HepG2 (cell line): ENCODE measurements around the gene CBX5. TPM values are rescaled to one million over a fixed set of nuclear protein-coding genes. Genes with fewer than 3 reads are reported as not detected.

Experiments used
- GFI1 ChIP-seq: sonication (generic); formaldehyde crosslinking; IDR thresholded peaks from 2 replicates; pipeline ENCODE4 v1.5.0; 2020; ENCODE audit warnings: missing genetic modification reagents, mild to moderate bottlenecking, borderline replicate concordance
- HBP1 ChIP-seq: IDR thresholded peaks from 2 replicates; pipeline ENCODE4 v1.6.1; 2016; ENCODE audit warnings: low read depth, control low read depth
- HNF1B ChIP-seq: sonication (generic); formaldehyde crosslinking; IDR thresholded peaks from 2 replicates; pipeline ENCODE4 v1.5.1; 2020; ENCODE audit warnings: mild to moderate bottlenecking, moderate library complexity, missing genetic modification reagents
- JARID2 ChIP-seq: sonication (generic); formaldehyde crosslinking; IDR thresholded peaks from 2 replicates; pipeline ENCODE4 v1.8.1; 2023; ENCODE audit warnings: missing genetic modification reagents, inconsistent platforms; ENCODE audit not compliant: insufficient replicate concordance
- MAFF ChIP-seq: IDR thresholded peaks from 2 replicates; pipeline ENCODE4 v1.6.1; 2011; ENCODE audit warnings: low read depth, low read length, improper control_type of control experiment
- MAZ ChIP-seq, 2 experiments: sonication (generic) in 1 of 2; formaldehyde crosslinking in 1 of 2; IDR thresholded peaks; 2 replicates each; pipeline versions ENCODE4 v1.5.0 to v1.6.1; 2012 to 2020; ENCODE audit warnings: low read depth in 2 of 2, mild to moderate bottlenecking in 2 of 2, borderline replicate concordance in 1 of 2, improper control_type of control experiment in 1 of 2, low read length in 1 of 2, missing genetic modification reagents in 1 of 2, moderate library complexity in 1 of 2
- NFIB ChIP-seq: sonication (generic); formaldehyde crosslinking; IDR thresholded peaks from 2 replicates; pipeline ENCODE4 v1.9.0; 2021; ENCODE audit warnings: missing genetic modification reagents, mild to moderate bottlenecking, borderline replicate concordance
- NFIC ChIP-seq: IDR thresholded peaks from 2 replicates; pipeline ENCODE4 v1.6.1; 2012; ENCODE audit warnings: mild to moderate bottlenecking, low read length, inconsistent platforms
- PAWR ChIP-seq: sonication (generic); formaldehyde crosslinking; IDR thresholded peaks from 2 replicates; pipeline ENCODE4 v1.4.0; 2020; ENCODE audit warnings: missing genetic modification reagents, mild to moderate bottlenecking, borderline replicate concordance
- RORA ChIP-seq: sonication (generic); formaldehyde crosslinking; IDR thresholded peaks from 2 replicates; pipeline ENCODE4 v1.5.0; 2020; ENCODE audit warnings: mild to moderate bottlenecking, missing genetic modification reagents, moderate library complexity
- SOX6 ChIP-seq, 2 experiments: fragments of 450-650 bp in 1 of 2; sonication (generic) in 1 of 2; formaldehyde crosslinking in 1 of 2; IDR thresholded peaks; 2 replicates each; pipeline versions ENCODE4 v1.4.0 to v1.6.1; 2017 to 2020; ENCODE audit warnings: antibody characterized with exemption in 1 of 2, mild to moderate bottlenecking in 1 of 2, missing genetic modification reagents in 1 of 2
- STAG1 ChIP-seq: sonication (generic); formaldehyde crosslinking; IDR thresholded peaks from 2 replicates; pipeline ENCODE4 v1.4.0; 2020; ENCODE audit warnings: missing genetic modification reagents
- ZFAT ChIP-seq: sonication (generic); formaldehyde crosslinking; conservative IDR thresholded peaks from 2 replicates; pipeline ENCODE4 v1.8.1; 2023; ENCODE audit warnings: missing genetic modification reagents, inconsistent platforms
- ZFP37 ChIP-seq: sonication (generic); formaldehyde crosslinking; IDR thresholded peaks from 2 replicates; pipeline ENCODE4 v1.4.0; 2020; ENCODE audit warnings: missing genetic modification reagents, borderline replicate concordance
- ZNF180 ChIP-seq: sonication (generic); formaldehyde crosslinking; IDR thresholded peaks from 2 replicates; pipeline ENCODE4 v1.4.0; 2020; ENCODE audit warnings: low read depth, missing genetic modification reagents, borderline replicate concordance
- ZNF276 ChIP-seq: sonication (generic); formaldehyde crosslinking; IDR thresholded peaks from 2 replicates; pipeline ENCODE4 v1.4.0; 2020; ENCODE audit warnings: mild to moderate bottlenecking, low read depth, missing genetic modification reagents
- ZNF282 ChIP-seq: fragments of 450-650 bp; IDR thresholded peaks from 2 replicates; pipeline ENCODE4 v1.6.1; 2018; ENCODE audit not compliant: partially characterized antibody
- ZNF563 ChIP-seq: sonication (generic); formaldehyde crosslinking; IDR thresholded peaks from 2 replicates; pipeline ENCODE4 v1.8.0; 2022; ENCODE audit warnings: mild to moderate bottlenecking, moderate library complexity, missing genetic modification reagents
- ZNF691 ChIP-seq: sonication (generic); formaldehyde crosslinking; IDR thresholded peaks from 2 replicates; pipeline ENCODE4 v1.4.0; 2020; ENCODE audit warnings: missing genetic modification reagents, low read depth, mild to moderate bottlenecking, borderline replicate concordance
- ZNF747 ChIP-seq: sonication (generic); formaldehyde crosslinking; IDR thresholded peaks from 2 replicates; pipeline ENCODE4 v1.8.1; 2023; ENCODE audit warnings: missing genetic modification reagents, mild to moderate bottlenecking, borderline replicate concordance
- ZNF850 ChIP-seq: sonication (generic); formaldehyde crosslinking; conservative IDR thresholded peaks from 2 replicates; pipeline ENCODE4 v1.9.0; 2021; ENCODE audit warnings: mild to moderate bottlenecking, missing genetic modification reagents
- polyA plus RNA-seq, 8 experiments: library from polyadenylated mRNA; depleted of rRNA in 3 of 8; stranded (reverse) in 7 of 8; unstranded in 1 of 8; fragments of >200 nt; fragmentation: Illumina TruSeq in 4 of 8; extraction: Trizol in 4 of 8; gene quantifications; 2 replicates each; pipeline versions ENCODE4 v1.2.1 to v1.2.3, GENCODE V29; 2011 to 2016; ENCODE audit warnings: low read depth in 4 of 8, missing spikeins in 1 of 8, mixed read lengths in 1 of 8; ENCODE audit not compliant: insufficient read depth in 1 of 8
- total RNA-seq, 5 experiments: library from RNA; depleted of rRNA; stranded (reverse); fragments of >200 nt; fragmentation: Illumina TruSeq; extraction: Trizol; gene quantifications; 2 replicates each; pipeline ENCODE4 v1.2.3, GENCODE V29; 2016; ENCODE audit warnings: low read depth in 1 of 5

CBX5 gene
- total and polyA plus RNA-seq, 2 of the 13 experiments (the other 11 are each of a cell fraction or from before 2014, with no cell fraction given), result 16.0 to 22.2 TPM

- TF ChIP-seq HNF1B (CRISPR knock-in tag) (no peak), MAFF (no peak), RORA (CRISPR knock-in tag) (no peak), NFIB (CRISPR knock-in tag) (no peak), MAZ (IDR thresholded peaks at IDR 0.05; ENCODE audit: borderline replicate concordance, low read depth, low read length) (no peak), MAZ (CRISPR knock-in tag; IDR thresholded peaks at IDR 0.05; ENCODE audit: low read depth) (peak; percentile 3; the same call in 1 of the 2 replicates), JARID2 (CRISPR knock-in tag) (no peak), ZNF691 (no peak), GFI1 (CRISPR knock-in tag) (no peak), SOX6 (IDR thresholded peaks at IDR 0.05) (no peak), SOX6 (CRISPR knock-in tag; IDR thresholded peaks at IDR 0.05) (peak; percentile 73), ZNF850 (CRISPR knock-in tag) (0 out of 2 replicates have a peak, but pooled peaks have one; percentile 3), ZNF563 (CRISPR knock-in tag) (0 out of 2 replicates have a peak, but pooled peaks have one; percentile 38), NFIC (peak; percentile 41; the same call in 1 of the 2 replicates), ZNF282 (no peak), PAWR (CRISPR knock-in tag) (no peak), ZNF180 (CRISPR knock-in tag) (no peak), STAG1 (CRISPR knock-in tag) (no peak), ZFAT (CRISPR knock-in tag) (no peak), HBP1 (CRISPR knock-in tag) (no peak), ZFP37 (CRISPR knock-in tag) (no peak), ZNF747 (CRISPR knock-in tag) (no peak), ZNF276 (CRISPR knock-in tag) (0 out of 2 replicates have a peak, but pooled peaks have one; percentile 11)
These were observed 21.6 kb upstream of the CBX5 start (continued) for GRCh38 chr12:54301428-54302048.
